Smooth muscle cell of the brain vasculature (primary cell): ENCODE results near the gene DNPEP.
"Not testable (repeated sequence)": the region's sequence is repeated elsewhere in the genome, so short reads cannot be mapped to it uniquely, and the experiment has no call there.

Experiments
- DNase-seq: peaks from one replicate; pipeline ENCODE4 v3.0.0-alpha.2; 2012; ENCODE audit warnings: low read depth, low spot score

Gene DNPEP

GRCh38 chr2:219401606-219402005, 13.9 kb upstream of the DNPEP start:
- DNase-seq = no peak

DNA sequence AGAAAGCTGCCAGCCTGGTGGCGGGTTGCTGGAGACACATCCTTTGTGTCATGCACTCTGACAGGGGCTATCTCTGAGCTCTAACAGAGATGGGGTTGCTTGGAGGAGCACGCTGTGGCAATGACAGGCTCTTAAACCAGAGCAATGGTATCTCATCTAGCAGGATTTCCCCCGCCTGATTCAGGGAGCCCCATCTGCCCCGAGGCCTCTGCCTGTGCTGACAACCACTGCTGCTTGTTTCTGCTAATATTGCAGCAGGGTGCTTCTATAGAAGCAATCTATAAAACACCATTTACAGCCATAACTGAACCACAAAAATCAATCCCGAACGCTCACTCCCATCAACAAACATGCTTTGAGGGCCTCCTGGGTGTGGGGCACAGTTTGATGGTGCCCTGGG, 12.8 kb upstream of the DNPEP start:
- no peak for DNase-seq

DNA sequence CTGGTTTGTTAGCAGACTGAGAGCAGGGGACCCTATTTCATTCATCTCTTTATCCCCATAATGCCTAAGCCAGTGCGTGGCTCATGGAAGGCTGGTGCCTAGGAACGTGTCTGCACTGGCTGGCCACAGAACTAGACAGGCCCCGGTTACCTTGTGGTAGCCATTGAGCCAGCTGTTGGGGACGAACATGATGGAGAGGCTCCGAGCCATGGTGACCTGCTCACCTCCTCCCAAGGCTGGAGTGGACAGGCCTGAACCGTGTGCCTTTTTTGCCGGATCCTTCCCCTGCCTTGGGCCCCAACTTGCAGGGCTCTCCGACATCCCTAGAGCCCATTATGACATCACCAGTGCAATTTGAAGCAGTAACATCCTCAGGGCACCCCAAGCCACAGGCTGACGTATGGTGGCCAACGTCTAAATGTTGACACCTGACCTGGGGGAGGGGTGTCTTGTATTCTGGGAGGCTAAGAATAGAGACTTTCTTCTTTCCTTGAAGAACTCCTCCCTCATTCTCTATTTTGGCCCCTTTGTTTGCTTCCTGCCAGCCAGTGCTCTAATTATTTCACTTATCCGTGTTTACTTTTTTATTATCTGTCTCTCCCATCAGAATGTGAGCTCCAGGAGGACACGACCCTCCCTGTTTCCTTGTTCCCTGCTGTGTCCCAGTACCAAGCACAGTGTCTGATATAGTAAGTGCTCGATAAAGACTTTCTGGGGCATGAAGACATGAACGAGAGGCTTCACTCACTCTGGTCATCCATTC, 12.2 kb upstream of the DNPEP start:
- DNase-seq = no peak

GRCh38 chr2:219398721-219399363, 11.1 kb upstream of the DNPEP start:
- no peak for DNase-seq

- no peak for DNase-seq
These were observed 9.2 kb upstream of the DNPEP start for GRCh38 chr2:219396863-219397457.

DNA sequence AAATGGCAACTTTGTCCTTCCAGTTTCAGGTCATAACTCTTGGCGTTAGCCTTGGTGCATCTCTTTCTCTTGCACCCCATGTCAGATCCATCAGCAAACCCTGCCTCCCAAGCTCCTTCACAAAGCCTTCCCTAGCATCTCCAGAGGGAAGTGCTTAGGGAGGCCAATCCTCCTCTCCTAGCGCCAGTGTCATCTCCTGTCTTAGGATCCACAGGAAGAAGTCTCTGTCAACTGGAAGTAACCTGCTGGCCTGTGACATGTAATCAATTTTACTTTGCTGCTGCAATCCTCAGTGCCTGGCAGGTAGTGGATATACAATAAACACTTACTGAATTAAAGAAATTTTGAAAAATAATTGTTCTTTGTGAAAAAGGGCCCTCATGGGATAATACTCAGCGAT, 7.9 kb upstream of the DNPEP start:
- DNase-seq = no peak

DNA sequence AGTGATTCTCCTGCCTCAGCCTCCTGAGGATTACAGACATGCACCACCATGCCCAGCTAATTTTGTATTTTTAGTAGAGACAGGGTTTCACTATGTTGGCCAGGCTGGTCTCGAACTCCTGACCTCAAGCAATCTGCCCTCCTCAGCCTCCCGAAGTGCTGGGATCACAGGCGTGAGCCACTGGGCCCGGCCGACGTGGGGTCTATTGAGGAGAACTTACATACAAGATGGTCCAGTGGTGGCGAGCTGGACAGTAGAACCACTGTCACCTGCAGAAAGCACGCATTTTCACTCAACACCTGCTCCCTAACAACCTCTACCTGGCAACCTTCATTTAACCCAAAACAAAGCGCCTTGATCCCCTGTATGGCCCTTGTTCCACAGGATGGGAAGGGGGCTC, 7.3 kb upstream of the DNPEP start:
- not testable (repeated sequence) for DNase-seq

DNA sequence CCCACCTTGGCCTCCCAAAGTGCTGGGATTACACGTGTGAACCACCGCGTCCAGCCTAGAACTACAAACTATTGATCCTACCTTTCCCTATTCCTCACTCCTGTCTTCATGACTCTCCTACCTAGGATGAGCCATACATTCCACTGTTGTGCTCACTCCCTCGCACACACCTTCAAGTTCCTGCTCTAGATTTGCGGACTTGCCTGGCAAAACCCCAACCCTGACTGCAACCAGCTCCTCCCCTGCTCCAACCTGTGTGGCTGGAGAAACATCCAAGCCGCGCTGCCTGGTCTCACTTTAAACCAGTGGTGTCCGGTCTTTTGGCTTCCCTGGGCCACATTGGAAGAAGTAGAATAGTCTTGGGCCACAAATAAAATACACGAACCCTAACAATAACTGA, 5.0 kb upstream of the DNPEP start:
- DNase-seq = no peak

- DNase-seq = no peak
These were observed 1.1 kb upstream of the DNPEP start for GRCh38 chr2:219388907-219389156.

DNA sequence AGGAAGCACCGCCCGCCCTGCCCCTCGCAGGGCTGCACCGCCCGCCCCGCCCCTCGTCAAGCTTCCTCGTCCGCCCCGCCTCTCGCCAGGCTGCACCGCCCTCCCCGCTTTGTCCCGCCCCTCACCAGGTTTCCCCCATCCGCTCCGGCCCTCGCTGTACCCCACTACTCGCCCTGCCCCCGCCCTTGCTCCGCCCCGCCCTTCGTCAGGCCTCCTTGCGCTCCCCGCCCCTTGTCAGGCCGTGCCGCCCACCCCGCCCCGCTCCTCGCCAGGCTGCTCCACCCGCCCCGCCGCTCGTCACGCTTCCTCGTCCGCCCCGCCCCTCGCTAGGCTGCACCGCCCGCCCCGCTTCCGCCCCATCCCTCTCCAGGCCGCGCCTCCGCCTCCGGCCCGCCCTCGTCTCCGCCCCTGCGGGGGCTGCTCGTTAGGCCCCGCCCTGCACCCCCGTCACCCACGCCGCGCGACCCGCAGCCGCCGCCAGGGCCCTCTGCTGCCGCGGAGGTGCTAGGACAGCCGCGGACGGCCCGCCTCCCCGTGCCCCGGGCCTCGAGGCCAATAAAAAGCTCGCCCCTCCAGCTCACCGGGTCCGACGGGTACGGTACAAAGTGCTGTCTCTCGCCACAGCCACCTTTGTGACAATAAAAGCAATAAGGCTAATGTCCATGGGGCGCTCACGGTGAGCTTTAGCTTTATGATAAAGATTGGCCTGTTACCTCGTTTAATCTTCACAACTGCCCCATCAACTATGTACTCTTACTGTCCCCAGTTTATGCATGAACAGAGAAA, 602 bp upstream of the DNPEP start:
- DNase-seq = peak; percentile 85

- DNase-seq = no peak
These were observed 1.0 kb downstream of the DNPEP start for GRCh38 chr2:219386532-219387280.

GRCh38 chr2:219385958-219386520, 1.7 kb downstream of the DNPEP start:
- no peak for DNase-seq

DNA sequence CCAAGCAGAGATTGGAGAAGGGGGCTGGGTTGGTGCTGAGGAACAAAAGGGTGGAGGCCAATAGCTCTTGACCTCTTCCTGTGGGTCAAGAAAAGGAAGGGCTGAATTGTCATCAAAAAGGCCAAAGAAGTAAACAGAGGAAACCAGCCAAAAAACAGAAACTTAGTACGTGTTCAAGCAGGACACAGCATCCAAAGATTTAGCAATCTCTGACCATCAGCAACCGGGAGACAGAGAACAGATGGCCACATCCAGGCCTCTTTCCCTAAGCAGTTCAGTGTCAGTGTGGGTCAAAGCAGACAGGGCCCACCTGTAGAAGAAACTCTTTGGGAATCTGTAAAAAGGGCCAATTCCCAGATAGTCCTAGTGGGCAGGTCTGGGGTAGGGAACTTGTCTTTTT, 2.9 kb downstream of the DNPEP start:
- DNase-seq = no peak

- no peak for DNase-seq
These were observed 3.5 kb downstream of the DNPEP start for GRCh38 chr2:219384083-219384713.

GRCh38 chr2:219381448-219381847, 6.3 kb downstream of the DNPEP start:
- no peak for DNase-seq

- no peak for DNase-seq
These were observed 6.8 kb downstream of the DNPEP start for GRCh38 chr2:219380926-219381325.

DNA sequence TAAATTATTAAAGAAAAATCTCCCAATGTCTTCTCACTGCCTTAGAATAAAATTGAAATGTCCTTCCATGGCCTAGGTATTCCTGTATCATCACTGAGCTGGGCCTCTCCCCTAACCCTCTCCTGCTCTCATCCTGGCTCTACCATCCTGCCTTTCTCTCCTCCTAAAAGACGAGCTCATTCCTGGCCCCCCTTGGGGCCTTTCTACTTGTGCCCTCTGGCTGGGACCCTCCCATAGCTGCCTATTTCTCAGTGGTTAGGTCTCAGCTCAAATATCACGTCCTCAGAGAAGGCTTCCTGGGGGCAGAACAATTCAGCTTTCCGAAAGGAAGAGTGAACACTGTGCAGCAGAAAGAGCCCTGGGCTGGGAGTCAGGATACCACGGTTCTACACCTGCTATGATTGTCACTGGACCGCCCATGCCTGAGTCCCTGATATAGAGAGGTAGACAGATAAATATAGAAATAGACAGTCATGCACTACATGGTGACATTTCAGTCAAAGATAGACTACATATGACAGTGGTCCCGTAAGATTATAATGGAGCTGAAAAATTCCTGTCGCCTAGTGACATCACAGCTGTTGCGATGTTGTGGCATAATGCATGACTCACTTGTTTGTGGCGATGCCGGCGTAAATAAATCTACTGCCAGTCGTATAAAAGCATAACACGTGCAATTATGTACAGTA, 9.4 kb downstream of the DNPEP start:
- DNase-seq = no peak

- no peak for DNase-seq
These were observed 18.3 kb downstream of the DNPEP start for GRCh38 chr2:219369447-219369861.

DNA sequence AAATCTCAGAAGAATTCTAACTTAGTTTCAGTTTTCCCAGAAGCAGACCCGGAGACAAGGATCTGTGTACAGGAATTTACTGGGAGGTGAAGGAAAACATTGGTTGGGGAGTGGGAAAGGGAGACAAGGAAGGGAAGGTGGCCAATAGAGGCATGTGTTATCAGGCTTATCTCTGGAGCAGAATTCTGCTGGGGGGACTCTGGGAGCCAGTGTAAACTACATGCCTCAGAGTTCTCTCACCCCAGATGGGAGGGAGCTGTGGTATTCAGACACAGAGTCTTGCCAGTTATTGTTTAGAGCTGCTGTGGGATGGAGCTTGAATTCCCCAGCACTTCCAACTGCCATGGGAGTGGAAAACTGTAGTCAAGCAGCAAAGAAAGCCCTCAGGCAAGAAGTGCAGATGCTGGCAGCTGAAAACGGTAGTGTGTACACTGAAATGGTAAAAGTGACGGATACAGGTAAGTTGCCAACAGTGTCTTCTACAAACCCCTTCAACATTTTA, 19.0 kb downstream of the DNPEP start:
- DNase-seq = no peak

GRCh38 chr2:219362524-219363164, 25.1 kb downstream of the DNPEP start:
- DNase-seq = peak; percentile 77
